Central memory CD8-positive, alpha-beta T cell (primary cell): ENCODE results near the gene PDIA3.

Experiments
- ATAC-seq: fragments of 150-1000 bp; cut with Tn5 transposase; replicated peaks from 2 replicates; pipeline ENCODE4 v1.10.0; 2022; ENCODE audit warnings: mild to moderate bottlenecking, moderate FRiP score, moderate number of reproducible peaks; ENCODE audit not compliant: poor library complexity, severe bottlenecking; ENCODE audit errors: extremely low read depth
- DNase-seq, 2 donors: peaks; one replicate each; pipeline ENCODE4 v3.0.0; 2021; ENCODE audit warnings: low spot score in 2 of 2
- H3K27ac Mint-ChIP-seq: one replicate; pipeline ENCODE4 v1.8.0; 2022; ENCODE audit warnings: low read depth, mild to moderate bottlenecking, moderate library complexity, mixed read lengths
- H3K27me3 Mint-ChIP-seq: one replicate; pipeline ENCODE4 v1.8.0; 2022; ENCODE audit warnings: mixed read lengths
- H3K36me3 Mint-ChIP-seq: one replicate; pipeline ENCODE4 v1.8.0; 2022; ENCODE audit warnings: mild to moderate bottlenecking, moderate library complexity, mixed read lengths; ENCODE audit not compliant: insufficient read depth
- H3K4me1 Mint-ChIP-seq: one replicate; pipeline ENCODE4 v1.8.0; 2022; ENCODE audit warnings: mixed read lengths
- H3K4me3 Mint-ChIP-seq: one replicate; pipeline ENCODE4 v1.8.0; 2022; ENCODE audit warnings: mild to moderate bottlenecking, moderate library complexity, mixed read lengths
- H3K9me3 Mint-ChIP-seq: one replicate; pipeline ENCODE4 v1.8.0; 2022; ENCODE audit warnings: mixed read lengths

PDIA3 gene

DNA sequence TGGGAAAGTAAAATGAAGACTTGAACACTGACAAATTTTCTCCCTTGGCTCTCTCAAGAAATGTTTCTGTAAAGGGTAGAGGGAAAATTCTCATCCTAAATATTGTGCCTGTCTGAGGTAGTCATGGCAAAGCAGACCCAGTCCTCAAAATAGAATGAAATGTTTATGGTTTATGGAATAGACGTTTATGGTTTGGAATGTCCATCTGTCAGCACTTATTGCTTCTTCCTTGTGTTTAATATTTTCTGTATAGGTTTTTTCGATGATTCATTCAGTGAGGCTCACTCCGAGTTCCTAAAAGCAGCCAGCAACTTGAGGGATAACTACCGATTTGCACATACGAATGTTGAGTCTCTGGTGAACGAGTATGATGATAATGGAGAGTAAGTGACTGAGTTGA is 16.6 kb downstream of the PDIA3 start:
- Mint-ChIP-seq H3K4me3 (no peak overlapping the region), H3K4me1 (peaks cover 9% of the 10 kb centered on the region), H3K9me3 (no peaks in the 10 kb centered on the region), H3K36me3 (peaks cover 84% of the 10 kb centered on the region), H3K27ac (no peak overlapping the region), H3K27me3 (no peaks in the 10 kb centered on the region)
- no peak for DNase-seq
- ATAC-seq = no peak

DNA sequence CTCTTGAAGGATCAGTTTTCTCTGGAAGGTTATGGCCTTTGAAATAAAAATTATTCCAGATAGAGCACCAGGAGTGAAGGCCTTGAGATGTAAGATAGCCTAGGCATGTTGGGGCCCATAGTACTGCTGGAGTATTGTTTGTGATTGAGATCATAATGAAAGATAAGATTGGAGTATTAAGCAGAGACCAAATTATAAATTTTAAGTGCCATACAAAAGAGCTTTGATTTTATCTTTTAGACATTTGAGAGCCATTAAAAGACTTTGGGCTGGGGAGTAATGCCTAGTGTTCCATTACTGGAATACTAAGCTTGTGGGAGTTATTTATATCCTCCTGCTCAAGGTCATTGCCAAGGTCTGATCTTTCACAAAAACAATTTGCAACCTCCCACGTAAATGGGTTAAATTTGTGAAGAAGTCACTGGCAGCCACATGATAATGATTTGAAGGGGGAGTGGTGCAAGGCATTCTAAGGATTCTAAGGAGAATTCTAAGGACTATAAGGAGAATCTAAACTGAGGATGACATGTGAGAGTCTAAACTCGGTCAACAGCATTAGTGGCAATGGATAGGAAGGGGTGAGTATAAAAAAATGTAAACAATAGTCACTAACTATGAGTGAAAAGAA is 17.7 kb downstream of the PDIA3 start:
- H3K4me1 Mint-ChIP-seq = peaks cover 9% of the 10 kb centered on the region
- H3K27ac Mint-ChIP-seq = peak overlapping the region; percentile 30
- H3K27me3 Mint-ChIP-seq = no peaks in the 10 kb centered on the region
- H3K4me3 Mint-ChIP-seq = no peak overlapping the region
- H3K9me3 Mint-ChIP-seq = no peaks in the 10 kb centered on the region
- peaks cover 86% of the 10 kb centered on the region for H3K36me3 Mint-ChIP-seq
- DNase-seq = no peak
- no peak for ATAC-seq

DNA sequence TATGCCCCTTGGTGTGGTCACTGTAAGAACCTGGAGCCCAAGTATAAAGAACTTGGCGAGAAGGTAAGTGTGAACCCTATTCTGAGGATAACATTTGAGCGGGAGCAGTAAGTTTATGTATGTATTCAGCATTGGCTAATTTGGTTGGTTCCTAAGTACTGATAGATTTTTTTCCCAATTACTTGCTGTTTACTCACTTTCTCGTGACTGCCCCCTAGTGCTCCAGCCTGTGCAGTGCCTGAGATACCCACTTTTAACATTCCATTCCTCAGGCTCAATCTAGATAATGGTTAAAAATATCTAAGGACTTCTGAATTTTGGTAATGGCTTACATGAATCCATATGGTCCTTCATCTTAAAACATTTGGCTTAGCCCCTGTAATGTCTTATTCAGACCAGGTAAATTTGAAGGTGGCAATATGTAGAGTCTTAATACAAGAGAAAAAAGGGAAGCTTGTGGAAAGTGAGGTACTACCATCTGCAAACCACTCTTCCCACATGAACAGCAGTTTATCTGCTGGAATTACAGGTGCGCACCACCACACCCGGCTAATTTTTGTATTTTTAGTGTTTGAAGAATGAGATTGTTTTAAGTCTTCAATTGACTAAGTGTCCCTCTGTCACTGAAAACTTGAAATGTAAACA is 23.5 kb downstream of the PDIA3 start:
- Mint-ChIP-seq H3K9me3 (no peaks in the 10 kb centered on the region), H3K4me1 (no peaks in the 10 kb centered on the region), H3K27me3 (no peaks in the 10 kb centered on the region), H3K36me3 (peaks cover 82% of the 10 kb centered on the region), H3K4me3 (no peak overlapping the region), H3K27ac (no peak overlapping the region)
- ATAC-seq (no peak), DNase-seq (peak in 1 of 2 donors; percentile 37)

DNA sequence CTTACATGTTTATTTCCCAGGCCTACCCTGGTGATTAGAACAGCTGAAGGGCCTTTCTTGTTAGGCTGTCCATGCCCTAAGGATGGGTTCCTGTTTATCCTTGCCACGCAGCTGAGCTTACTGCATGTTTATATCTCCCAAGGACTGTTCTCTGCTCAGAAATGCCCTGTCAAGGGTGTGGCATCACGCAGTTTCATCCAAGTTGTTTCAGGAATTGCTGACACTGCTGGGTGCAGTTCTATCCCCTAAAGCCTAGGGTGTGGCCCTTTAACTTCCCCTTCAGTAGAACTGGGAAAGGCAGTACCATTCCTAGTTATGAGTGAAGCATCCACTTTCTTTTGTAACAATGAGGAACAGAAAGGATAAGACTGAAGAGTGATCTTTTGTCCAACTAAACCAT is 25.6 kb downstream of the PDIA3 start:
- Mint-ChIP-seq H3K36me3 (peaks cover 71% of the 10 kb centered on the region), H3K27me3 (no peaks in the 10 kb centered on the region), H3K9me3 (no peaks in the 10 kb centered on the region), H3K27ac (no peak overlapping the region), H3K4me3 (no peak overlapping the region), H3K4me1 (peaks cover 7% of the 10 kb centered on the region)
- DNase-seq (no peak), ATAC-seq (no peak)

DNA sequence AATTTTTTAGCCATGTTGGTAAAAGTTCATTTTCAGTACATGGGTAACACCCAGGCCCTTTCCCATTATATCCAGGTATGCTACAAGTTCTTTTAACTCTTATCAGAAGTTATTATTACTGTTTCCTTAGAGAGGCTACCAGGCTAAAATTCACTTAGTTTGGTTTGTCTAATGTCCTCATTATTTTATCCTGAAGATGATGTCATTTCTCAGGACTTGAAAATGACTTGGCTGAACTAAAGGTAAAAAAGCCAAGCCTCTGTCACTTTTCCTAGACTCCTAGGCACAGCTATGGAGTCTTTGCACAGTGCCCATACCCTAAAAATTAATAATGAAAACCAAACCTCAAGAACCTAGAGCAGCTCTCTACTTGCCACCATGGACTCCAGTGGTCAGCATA is 26.4 kb downstream of the PDIA3 start:
- ATAC-seq (no peak), DNase-seq (no peak)
- H3K27ac Mint-ChIP-seq = no peak overlapping the region
- H3K27me3 Mint-ChIP-seq = no peaks in the 10 kb centered on the region
- no peak overlapping the region for H3K4me3 Mint-ChIP-seq
- H3K4me1 Mint-ChIP-seq = peaks cover 14% of the 10 kb centered on the region
- no peaks in the 10 kb centered on the region for H3K9me3 Mint-ChIP-seq
- peaks cover 71% of the 10 kb centered on the region for H3K36me3 Mint-ChIP-seq

DNA sequence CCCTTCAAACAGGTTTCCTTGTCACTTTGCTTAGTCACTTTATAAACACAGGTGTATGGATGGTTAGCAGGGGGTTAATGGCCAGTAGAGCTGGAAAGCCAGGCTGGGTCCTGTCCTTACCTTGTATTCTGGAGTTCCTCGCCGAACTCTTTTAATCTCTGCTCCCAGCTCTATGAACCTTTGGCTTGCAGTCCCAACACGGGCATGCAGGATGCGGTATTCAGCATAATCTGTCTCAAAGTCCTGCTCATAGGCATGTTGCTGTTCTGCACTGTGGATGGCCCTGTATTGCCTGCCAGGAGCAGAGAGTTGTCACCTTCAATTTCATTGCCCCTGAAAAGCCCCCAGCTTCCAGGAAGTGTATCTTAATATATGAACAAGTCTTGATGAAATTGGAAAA is 27.8 kb downstream of the PDIA3 start:
- Mint-ChIP-seq H3K27ac (peak overlapping the region; percentile 20), H3K4me3 (no peak overlapping the region), H3K36me3 (peaks cover 60% of the 10 kb centered on the region), H3K9me3 (no peaks in the 10 kb centered on the region), H3K27me3 (no peaks in the 10 kb centered on the region), H3K4me1 (peaks cover 19% of the 10 kb centered on the region)
- DNase-seq = no peak
- no peak for ATAC-seq

DNA sequence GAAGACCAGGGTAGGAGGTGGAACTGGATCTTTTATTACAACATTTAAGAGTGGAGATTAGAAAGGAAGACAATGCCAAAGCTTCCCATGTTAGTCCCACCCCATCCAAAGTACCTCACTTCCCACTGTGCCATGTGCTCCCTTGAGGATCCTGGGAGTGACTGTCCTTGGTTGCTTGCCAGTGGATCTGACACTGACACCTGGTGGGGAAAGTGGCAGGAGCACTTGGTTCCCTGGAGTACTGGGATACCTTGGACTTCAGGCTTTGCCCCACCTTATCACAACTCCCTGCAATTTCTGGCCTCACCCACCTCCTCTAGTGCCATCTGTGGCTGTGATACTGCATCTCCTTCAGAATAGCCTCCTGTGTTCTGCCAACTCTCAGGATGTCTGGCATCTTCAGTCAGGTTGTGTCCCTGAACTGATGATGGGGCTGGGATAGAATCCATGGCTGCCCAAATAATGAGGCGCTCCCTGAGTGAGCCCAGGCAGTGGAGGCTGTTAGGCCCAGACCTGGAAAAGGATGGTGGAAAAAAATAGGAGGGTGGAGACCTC is 29.2 kb downstream of the PDIA3 start:
- no peak for DNase-seq
- Mint-ChIP-seq H3K9me3 (no peaks in the 10 kb centered on the region), H3K4me3 (peak overlapping the region; percentile 92), H3K4me1 (peaks cover 22% of the 10 kb centered on the region), H3K27me3 (no peaks in the 10 kb centered on the region), H3K36me3 (peaks cover 46% of the 10 kb centered on the region), H3K27ac (no peak overlapping the region)
- no peak for ATAC-seq

DNA sequence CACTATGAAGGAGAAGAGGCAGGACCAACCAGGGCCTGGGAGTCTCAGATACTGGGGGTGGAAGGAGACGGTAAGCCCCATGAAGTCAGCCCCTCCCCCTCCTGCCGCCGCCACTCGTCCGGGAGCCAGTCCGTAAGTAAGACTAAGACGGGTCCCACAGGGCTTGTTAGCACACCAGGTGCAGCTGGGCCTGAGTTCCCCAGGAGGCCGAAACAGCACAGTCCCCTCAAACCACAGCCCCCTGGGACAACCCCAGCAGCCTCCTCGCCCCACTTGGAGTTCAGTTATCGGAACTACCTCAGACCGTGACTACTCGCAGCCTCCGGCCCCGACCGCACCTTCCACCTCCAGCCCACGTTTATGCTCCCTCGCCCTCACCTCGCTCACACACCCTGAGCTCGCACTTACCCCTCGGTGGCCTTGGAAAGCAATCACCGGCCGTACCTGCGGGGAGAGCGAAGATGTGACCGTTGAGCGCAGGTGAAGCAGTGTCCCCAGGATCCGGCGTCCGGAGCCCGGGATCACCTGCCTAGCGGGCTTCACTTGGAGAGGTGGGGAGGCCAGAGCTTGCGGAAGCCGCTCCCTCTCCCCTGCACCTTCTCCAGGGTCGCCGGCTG is 30.0 kb downstream of the PDIA3 start:
- Mint-ChIP-seq H3K4me1 (peaks cover 22% of the 10 kb centered on the region), H3K36me3 (peaks cover 38% of the 10 kb centered on the region), H3K27me3 (no peaks in the 10 kb centered on the region), H3K4me3 (peak overlapping the region; percentile 92), H3K9me3 (no peaks in the 10 kb centered on the region), H3K27ac (peak overlapping the region; percentile 6)
- DNase-seq = no peak
- no peak for ATAC-seq

DNA sequence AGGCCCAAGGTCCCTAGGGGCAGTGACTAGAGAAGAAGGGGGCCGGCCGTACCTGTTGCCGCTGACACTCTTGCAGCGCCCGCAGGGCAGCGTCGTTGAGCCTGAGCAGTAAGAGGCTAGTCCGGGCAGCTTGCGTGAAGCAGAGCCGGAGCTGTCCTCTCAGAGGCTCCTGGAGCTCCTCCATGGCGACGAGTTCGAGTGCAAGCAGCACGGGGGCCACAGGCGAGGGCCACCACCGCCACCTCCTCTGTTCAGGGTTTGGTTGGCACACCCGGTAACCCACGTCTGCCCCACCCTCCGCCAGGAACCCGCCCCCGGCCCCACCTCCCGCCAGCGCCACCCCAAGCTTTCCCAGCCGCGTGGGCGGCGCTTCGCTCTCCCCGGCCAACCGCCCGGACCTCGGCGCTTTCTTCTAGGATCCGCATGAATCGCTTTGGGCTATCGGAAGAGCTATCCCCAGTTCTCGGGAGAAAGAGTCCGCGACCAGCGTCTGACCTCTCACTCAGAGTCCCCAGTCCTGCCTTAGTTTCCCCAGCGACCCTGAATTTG is 30.6 kb downstream of the PDIA3 start, which contains the start of gene ELL3:
Gene ELL3, minus strand, starts transcription at position 249 of the 549 bp plus-strand sequence. Its CDS starts 65 bp downstream, at position 184.
- peak within 1 kb of the TSS; percentile 76 for H3K27ac Mint-ChIP-seq
- peak; percentile 48 to 55 for DNase-seq
- H3K9me3 Mint-ChIP-seq = no peaks in the 10 kb centered on the region
- peaks cover 33% of the 10 kb centered on the region for H3K36me3 Mint-ChIP-seq
- H3K4me3 Mint-ChIP-seq = peak within 1 kb of the TSS; percentile 92
- peak; percentile 82 for ATAC-seq
- H3K4me1 Mint-ChIP-seq = peaks cover 22% of the 10 kb centered on the region
- no peaks in the 10 kb centered on the region for H3K27me3 Mint-ChIP-seq

DNA sequence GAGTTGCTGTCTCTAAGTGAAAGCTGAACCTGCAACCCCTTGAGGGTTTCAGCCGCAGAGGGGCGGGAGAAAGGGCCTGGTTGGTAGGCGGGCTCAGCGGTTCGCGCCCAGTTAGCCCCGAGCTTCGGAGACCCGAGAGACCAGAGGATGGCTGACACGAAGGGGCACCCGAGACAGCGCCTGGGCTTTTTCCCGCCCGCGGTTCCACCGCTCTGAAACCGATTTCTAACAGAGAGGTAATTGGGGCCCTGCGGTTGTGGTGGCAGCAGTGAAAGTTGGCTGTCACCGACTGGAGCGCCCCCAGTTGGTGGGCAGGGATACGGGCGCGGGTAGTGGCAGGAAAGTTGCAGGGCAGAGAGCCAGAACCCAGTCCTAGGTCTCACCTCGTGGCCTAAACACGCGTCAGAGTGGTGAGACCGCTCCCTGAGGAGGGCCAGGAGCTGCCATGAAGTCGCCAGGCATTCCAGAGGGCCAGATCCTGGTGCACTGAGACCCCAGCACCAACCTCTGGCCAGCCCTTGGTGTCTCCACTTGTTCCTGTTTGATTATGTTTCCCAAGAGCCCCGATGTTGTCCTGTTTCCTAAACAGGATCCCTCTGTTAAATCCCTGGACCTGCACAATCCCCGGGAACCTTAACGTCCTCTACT is 31.2 kb downstream of the PDIA3 start:
- Mint-ChIP-seq H3K36me3 (peaks cover 29% of the 10 kb centered on the region), H3K9me3 (no peaks in the 10 kb centered on the region), H3K4me3 (peak overlapping the region; percentile 92), H3K27me3 (no peaks in the 10 kb centered on the region), H3K27ac (peak overlapping the region; percentile 76), H3K4me1 (peaks cover 22% of the 10 kb centered on the region)
- DNase-seq (peak; percentile 69 to 80), ATAC-seq (peak; percentile 72)

DNA sequence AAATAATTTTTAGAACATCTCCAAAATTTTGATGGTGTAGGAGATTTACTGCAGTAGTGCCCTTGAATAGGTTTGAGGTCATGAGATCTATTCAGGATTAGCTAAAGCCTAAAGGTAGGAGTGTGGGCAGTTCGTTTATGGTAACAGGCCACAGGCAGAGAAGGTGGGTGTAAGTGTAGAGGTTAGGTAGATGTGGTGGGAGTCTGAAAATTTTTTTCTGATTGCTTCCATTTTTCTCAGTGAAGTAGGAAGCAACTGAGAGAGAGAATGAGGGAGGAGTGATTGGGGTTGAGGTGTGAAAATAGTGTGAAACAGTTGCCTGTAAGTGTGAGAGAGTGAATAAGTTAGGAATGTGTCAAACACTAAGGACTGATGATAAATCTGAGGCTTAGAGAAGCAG is 32.8 kb downstream of the PDIA3 start:
- H3K9me3 Mint-ChIP-seq = no peaks in the 10 kb centered on the region
- no peak overlapping the region for H3K27ac Mint-ChIP-seq
- ATAC-seq (no peak), DNase-seq (no peak)
- peaks cover 22% of the 10 kb centered on the region for H3K4me1 Mint-ChIP-seq
- no peak overlapping the region for H3K4me3 Mint-ChIP-seq
- H3K27me3 Mint-ChIP-seq = no peaks in the 10 kb centered on the region
- peaks cover 16% of the 10 kb centered on the region for H3K36me3 Mint-ChIP-seq

DNA sequence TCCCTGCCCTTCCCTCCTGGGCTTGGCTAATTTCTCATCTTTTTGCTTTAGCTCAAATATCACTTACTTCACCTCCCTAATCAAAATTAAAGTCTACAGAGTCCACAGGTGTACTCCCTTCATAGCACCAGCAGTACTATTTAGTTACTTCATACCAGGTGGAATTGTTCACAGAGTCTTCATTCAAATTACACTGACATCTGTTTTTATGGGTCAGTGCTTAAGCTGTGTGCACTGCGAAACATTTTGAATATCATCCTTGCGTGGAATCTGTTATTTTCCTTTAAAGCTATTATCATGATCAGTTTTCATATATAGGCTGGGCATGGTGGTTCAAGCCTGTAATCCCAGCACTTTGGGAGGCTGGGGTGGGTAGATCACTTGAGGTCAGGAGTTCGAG is 43.2 kb downstream of the PDIA3 start:
- Mint-ChIP-seq H3K9me3 (no peaks in the 10 kb centered on the region), H3K4me3 (peak overlapping the region; percentile 17), H3K27me3 (no peaks in the 10 kb centered on the region), H3K36me3 (peaks cover 17% of the 10 kb centered on the region), H3K4me1 (peaks cover 33% of the 10 kb centered on the region), H3K27ac (no peak overlapping the region)
- no peak for DNase-seq
- ATAC-seq = no peak
